ENCODE measurements around the gene SPSB2. TPM values are rescaled to one million over a fixed set of nuclear protein-coding genes. Genes with fewer than 3 reads are reported as not detected.
"Not testable (repeated sequence)": the region's sequence is repeated elsewhere in the genome, so short reads cannot be mapped to it uniquely, and the experiment has no call there.

The SPSB2 gene
- total RNA-seq, 1 experiment from 2014 or later: 6.4 TPM

DNA sequence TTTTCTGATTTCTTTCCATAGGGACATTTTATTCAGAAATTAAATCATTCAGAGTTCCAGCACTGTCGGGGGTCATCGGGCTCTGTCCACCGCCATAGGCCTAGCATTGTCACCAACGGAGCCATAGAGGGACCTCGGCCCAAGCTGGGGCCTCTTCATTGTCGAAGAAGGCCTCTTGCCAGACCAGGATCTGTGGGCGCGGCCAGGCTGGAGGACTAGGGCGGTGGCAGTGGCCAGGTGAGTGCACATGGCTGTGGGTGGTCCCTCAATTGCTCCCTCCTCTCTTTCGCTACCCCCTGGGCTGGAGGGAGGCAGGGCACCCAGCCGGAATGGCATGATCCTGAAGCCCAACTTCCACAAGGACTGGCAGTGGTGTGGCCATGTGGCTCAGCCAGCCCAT lies 10.6 kb upstream of the SPSB2 start:
- in situ Hi-C loops (cut with HindIII; ENCODE audit: low pct_unique_long_range_greater_than_20kb, low sequenced_read_pairs): no loop called here

GRCh38 chr12:6883252-6883651 lies 10.1 kb upstream of the SPSB2 start:
- DNase-seq (ENCODE audit: low read depth, low spot score): no peak
- in situ Hi-C loops (cut with HindIII; ENCODE audit: low pct_unique_long_range_greater_than_20kb, low sequenced_read_pairs): no loop called here

More for the DNA sequence above, 10.6 kb upstream of the SPSB2 start:
- DNase-seq (ENCODE audit: low read depth, low spot score): no peak

GRCh38 chr12:6879824-6880223 lies 6.7 kb upstream of the SPSB2 start:
- in situ Hi-C loops (cut with HindIII; ENCODE audit: low pct_unique_long_range_greater_than_20kb, low sequenced_read_pairs); DNase-seq (ENCODE audit: low read depth, low spot score): not testable (repeated sequence)

GRCh38 chr12:6874015-6874368 lies 889 bp upstream of the SPSB2 start:
- DNase-seq (ENCODE audit: low read depth, low spot score); in situ Hi-C loops (cut with HindIII; ENCODE audit: low pct_unique_long_range_greater_than_20kb, low sequenced_read_pairs): not testable (repeated sequence)

DNA sequence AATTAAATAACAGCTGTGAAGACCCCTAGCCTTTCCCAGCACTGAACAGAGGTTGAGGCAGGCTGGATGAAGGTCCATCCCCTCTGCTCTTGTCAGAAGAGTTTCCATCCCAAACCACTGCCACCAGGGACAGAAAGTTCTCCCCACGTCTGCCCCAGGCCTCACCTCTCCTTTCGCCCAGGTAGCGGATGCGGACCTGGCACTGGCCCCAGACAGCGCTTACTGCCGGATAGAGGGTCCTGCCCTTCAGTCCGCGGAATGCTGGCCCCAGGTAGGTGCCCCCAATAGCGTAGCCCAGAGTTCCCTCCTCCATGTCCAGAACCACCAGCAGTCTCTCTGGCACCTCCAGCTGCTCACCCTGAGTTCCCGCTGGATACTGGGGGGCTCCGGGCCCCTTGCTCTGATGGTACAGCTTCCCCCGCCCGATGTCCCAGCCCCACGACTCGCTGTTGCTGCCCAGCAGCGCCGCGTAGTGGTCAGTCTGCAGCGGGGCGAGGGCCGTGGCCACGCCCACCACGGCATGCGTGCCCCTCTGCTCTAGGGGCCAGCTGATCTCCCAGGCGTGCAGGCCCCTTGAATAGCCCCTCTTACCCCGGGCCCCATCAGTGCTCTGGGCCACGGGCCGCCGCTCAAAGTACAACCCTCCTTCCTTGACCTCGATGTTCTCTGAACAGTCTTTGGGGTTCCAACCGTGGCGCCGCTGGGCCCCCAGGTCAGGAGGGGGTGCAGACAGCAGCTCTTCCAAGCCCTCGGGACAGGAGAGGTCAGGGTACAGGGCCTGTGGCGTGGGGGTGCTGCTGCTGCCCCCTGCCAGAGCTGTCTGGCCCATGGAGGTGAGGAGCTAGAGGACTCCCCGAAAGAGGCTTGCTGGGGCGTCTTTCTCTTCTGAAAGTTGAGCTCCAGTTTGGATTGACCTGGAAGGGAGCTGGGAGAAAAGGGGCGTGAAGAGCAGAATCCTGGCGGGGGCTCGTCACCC lies 742 bp downstream of the SPSB2 start:
- DNase-seq (ENCODE audit: low read depth, low spot score): peak; percentile 77
- in situ Hi-C loops (cut with HindIII; ENCODE audit: low pct_unique_long_range_greater_than_20kb, low sequenced_read_pairs): no loop called here

DNA sequence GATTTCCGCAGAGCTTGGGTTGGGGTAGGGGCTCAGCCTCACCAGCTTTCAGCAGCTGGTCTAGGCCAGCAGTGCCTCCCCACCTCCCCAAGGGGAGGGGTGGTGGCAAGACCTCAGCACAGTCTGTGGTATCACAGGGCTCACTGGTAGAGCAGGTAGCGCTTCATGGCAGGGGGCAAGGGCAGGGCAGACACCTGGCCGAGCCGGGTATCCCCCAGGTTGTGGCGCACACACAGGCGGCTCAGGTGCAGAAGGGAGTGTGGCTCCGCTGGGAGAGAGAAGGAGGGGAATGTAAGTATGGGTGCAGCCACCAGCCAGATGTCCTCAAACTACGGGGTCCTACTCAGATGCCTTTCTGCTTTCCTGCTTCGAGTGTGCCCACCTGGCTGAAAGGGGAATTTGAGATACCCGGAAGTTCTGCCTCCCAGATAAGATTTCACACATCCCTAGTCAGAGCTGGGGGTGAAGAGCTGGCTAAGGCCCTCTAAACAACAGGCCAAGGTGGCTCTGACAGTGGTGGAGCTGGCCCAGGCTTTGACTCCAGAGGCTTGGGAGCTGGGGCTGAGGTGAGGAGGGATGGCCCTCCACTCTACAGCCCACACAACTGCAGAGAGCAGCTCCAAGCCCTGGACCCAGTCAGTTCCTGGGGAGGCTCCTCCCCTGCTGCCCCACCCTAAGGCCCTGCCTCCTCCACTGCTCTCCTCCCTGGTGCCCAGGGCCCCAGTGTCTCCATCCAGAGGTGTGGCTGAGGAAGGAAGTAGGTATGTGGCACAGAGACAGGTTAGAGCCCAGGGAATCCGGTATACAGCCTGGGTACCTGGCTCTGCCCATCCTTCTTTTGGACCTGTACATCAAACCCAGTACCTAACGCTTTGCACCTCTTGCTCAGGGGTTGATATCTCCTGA lies 1.8 kb downstream of the SPSB2 start:
- in situ Hi-C loops (cut with HindIII; ENCODE audit: low pct_unique_long_range_greater_than_20kb, low sequenced_read_pairs): no loop called here
- DNase-seq (ENCODE audit: low read depth, low spot score): peak; percentile 62

DNA sequence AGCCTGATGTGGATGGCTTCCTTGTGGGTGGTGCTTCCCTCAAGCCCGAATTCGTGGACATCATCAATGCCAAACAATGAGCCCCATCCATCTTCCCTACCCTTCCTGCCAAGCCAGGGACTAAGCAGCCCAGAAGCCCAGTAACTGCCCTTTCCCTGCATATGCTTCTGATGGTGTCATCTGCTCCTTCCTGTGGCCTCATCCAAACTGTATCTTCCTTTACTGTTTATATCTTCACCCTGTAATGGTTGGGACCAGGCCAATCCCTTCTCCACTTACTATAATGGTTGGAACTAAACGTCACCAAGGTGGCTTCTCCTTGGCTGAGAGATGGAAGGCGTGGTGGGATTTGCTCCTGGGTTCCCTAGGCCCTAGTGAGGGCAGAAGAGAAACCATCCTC lies 2.8 kb downstream of the SPSB2 start:
- DNase-seq (ENCODE audit: low read depth, low spot score); in situ Hi-C loops (cut with HindIII; ENCODE audit: low pct_unique_long_range_greater_than_20kb, low sequenced_read_pairs): not testable (repeated sequence)

DNA sequence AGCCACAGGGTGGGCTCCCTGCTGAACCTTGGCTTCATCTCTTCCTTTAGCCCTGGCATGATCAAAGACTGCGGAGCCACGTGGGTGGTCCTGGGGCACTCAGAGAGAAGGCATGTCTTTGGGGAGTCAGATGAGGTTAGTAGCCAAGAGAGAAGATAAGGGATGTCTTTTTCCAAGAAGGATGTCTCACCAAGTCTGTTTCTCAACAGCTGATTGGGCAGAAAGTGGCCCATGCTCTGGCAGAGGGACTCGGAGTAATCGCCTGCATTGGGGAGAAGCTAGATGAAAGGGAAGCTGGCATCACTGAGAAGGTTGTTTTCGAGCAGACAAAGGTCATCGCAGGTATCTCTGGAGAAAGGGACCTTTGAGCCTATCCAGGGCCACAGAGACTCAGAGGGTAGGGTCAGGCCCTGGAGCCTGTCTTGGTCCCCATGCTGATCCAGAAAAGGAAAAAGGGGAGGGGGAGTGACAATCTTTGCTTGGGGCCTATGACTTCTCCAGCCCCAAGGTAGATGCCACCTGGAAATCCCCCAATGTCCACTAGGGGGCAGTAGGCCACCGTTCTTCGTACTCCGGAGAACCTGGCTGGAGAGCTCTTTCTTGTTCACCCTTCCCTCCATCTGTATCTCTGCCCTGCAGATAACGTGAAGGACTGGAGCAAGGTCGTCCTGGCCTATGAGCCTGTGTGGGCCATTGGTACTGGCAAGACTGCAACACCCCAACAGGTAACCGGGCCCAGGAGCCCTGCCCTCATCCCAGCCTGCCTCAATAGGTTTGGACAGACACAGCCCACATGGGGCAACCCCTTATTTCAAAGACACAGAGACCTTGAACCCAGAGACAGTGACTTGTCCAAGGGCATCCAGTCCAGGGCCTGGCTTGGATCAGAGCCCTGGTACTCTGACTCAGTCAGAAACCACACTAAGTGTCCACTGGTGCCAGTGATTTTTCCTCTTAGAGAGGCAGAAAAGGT lies 3.8 kb downstream of the SPSB2 start:
- in situ Hi-C loops (cut with HindIII; ENCODE audit: low pct_unique_long_range_greater_than_20kb, low sequenced_read_pairs): no loop called here
- DNase-seq (ENCODE audit: low read depth, low spot score): peak; percentile 82

DNA sequence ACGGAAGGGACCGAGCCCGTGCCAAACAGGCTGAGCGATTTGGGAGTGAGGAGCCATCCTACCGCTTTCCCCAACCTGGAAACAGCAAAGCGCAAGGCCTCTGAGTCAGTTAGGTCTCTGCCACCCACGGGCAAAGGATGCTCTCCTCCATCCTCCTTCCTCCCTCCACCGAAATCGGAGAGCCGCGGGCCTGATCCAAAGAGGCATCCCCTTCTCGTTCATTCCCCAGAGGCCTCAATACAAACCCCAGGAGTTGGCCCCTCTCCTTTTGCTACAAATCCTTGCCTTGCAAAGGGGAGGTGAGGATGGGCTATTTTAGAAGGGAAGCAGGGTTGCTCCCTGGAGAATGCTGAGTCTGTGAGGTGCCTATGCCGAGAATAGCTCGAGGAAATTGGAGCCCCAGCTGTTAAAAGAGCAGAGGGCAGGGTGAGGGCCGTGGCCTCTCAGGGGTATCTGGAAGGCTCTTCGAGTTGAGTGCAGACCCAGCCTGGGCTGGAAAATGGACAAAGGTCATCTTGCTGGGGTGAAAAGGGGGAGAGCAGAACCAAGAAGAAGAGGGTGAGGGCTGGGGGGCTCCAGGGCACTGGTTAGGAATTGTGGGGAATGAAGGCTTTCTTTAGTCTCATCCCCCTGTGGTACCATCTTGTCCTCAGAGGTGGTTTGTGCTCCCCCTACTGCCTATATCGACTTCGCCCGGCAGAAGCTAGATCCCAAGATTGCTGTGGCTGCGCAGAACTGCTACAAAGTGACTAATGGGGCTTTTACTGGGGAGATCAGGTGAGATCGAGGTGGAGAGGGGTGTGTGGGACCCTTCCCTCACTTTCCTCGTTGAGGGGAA lies 4.7 kb downstream of the SPSB2 start:
- in situ Hi-C loops (cut with HindIII; ENCODE audit: low pct_unique_long_range_greater_than_20kb, low sequenced_read_pairs): no loop called here
- DNase-seq (ENCODE audit: low read depth, low spot score): no peak

GRCh38 chr12:6867413-6868210 lies 5.5 kb downstream of the SPSB2 start, which contains the start of gene TPI1:
TSS of gene TPI1 (plus strand) at chr12:6867531. CDS start at chr12:6867567, 36 bp downstream.
- in situ Hi-C loops (cut with HindIII; ENCODE audit: low pct_unique_long_range_greater_than_20kb, low sequenced_read_pairs): no loop called here
- peak; percentile 77 for DNase-seq (ENCODE audit: low read depth, low spot score)

DNA sequence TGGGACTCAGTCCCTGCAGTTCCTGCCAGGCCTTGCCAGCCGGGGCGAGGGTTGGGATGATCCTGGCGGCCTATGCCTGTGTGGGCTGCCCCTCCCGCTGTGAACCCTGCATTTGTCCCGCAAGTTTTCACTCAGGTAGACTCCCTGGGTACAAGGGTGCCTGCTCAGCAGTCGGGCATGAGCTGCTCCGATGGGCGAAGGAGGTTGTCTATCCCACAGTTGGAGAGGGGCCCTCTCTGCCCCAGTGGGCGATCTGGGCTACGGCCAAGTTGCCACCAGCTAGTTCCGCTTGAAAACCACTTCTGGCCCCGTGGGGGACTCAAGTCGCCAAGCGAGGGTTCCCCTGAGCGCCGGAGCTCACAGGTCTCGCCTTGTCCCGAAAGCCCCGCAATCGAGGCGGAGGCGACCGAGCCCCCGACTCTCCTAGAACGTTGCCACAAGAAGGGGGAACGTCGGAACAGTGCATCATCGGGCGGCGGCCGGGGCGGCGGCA lies 6.1 kb downstream of the SPSB2 start:
- DNase-seq (ENCODE audit: low read depth, low spot score): no peak
- in situ Hi-C loops (cut with HindIII; ENCODE audit: low pct_unique_long_range_greater_than_20kb, low sequenced_read_pairs): no loop called here

DNA sequence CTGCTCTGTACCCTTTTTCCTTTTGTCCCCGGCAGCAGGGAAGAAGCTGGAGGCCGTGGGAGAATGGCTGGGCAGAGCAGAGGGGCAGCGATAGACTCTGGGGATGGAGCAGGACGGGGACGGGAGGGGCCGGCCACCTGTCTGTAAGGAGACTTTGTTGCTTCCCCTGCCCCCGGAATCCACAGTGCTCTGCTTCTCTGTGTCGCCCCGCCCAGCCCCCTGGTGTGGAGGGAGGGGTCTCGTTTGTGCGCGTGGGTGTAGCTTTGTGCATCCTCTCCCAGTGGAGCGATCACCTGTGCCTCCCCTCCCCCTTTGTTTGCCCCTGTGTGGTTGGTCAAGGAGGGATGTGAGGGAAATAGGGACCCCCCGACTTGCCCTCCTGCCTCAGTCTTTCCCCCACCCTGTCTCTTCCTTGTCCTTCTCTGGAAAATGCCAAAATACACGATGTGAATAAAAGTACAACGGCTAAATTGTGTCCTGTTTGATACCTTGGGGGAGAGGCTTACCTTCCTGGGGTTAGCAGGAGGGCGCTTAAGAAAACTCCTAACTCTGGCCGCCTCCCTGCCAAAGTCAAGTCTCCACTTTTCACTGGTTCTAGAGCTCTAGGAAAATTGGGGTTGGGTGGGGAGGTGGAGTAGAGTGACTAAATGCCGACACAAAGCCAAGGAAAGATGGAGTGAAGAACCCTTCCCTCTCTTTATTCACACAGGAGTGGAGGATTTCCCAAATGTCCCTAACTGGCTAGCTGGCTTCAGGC lies 6.8 kb downstream of the SPSB2 start:
- in situ Hi-C loops (cut with HindIII; ENCODE audit: low pct_unique_long_range_greater_than_20kb, low sequenced_read_pairs): no loop called here

GRCh38 chr12:6865307-6865706 lies 7.8 kb downstream of the SPSB2 start:
- DNase-seq (ENCODE audit: low read depth, low spot score); in situ Hi-C loops (cut with HindIII; ENCODE audit: low pct_unique_long_range_greater_than_20kb, low sequenced_read_pairs): not testable (repeated sequence)

More for the DNA sequence above, 6.8 kb downstream of the SPSB2 start:
- no peak for DNase-seq (ENCODE audit: low read depth, low spot score)

DNA sequence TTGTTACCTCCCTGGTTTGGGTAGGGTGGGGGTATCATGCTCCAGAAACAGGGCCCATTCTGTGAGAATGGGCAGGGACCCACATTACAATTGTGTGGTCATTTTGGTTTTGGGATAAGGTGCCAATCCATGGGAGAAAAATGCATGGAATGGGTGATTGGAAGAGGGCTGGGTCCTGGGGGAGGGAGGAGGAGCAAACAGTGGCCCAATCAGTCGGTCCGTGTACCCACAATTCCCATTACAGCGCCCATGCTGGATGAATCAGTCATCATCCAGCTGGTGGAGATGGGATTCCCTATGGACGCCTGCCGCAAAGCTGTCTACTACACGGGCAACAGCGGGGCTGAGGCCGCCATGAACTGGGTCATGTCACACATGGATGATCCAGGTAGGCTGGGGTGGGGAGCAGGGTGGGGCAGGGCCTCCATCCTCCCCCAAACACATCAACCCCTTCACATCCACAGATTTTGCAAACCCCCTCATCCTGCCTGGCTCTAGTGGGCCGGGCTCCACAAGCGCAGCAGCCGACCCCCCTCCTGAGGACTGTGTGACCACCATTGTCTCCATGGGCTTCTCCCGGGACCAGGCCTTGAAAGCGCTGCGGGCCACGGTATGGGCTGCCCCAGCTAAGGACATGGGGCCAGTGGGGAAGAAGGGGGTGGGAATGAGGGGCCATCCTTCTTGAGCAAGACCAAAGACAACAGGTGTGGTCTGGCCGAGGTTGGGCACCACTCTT lies 9.3 kb downstream of the SPSB2 start:
- no peak for DNase-seq (ENCODE audit: low read depth, low spot score)
- in situ Hi-C loops (cut with HindIII; ENCODE audit: low pct_unique_long_range_greater_than_20kb, low sequenced_read_pairs): no loop called here

All from SK-MEL-5 (cell line).